ENCODE results near the gene TMEM94. TPM values are rescaled to one million over a fixed set of nuclear protein-coding genes. Genes with fewer than 3 reads are reported as not detected.

TMEM94 gene
- total RNA-seq, 1 experiment from 2014 or later = 37.3 TPM

- DNase-seq (ENCODE audit: low read depth, low spot score) = no peak
- in situ Hi-C loops (cut with HindIII; ENCODE audit: low pct_unique_long_range_greater_than_20kb, low sequenced_read_pairs) = no loop called here
Observed at GRCh38 chr17:75530837-75531720, 74.6 kb downstream of the TMEM94 start.

- DNase-seq (ENCODE audit: low read depth, low spot score) = no peak
- in situ Hi-C loops (cut with HindIII; ENCODE audit: low pct_unique_long_range_greater_than_20kb, low sequenced_read_pairs) = no loop called here
Observed at GRCh38 chr17:75531721-75532072, 75.3 kb downstream of the TMEM94 start.

GRCh38 chr17:75535119-75535537, 78.7 kb downstream of the TMEM94 start:
- in situ Hi-C loops (cut with HindIII; ENCODE audit: low pct_unique_long_range_greater_than_20kb, low sequenced_read_pairs) = no loop called here
- no peak for DNase-seq (ENCODE audit: low read depth, low spot score)

GRCh38 chr17:75535871-75536270, 79.4 kb downstream of the TMEM94 start:
- no peak for DNase-seq (ENCODE audit: low read depth, low spot score)
- in situ Hi-C loops (cut with HindIII; ENCODE audit: low pct_unique_long_range_greater_than_20kb, low sequenced_read_pairs) = no loop called here

- DNase-seq (ENCODE audit: low read depth, low spot score) = no peak
- in situ Hi-C loops (cut with HindIII; ENCODE audit: low pct_unique_long_range_greater_than_20kb, low sequenced_read_pairs) = no loop called here
Observed at GRCh38 chr17:75536366-75536765, 79.9 kb downstream of the TMEM94 start.

- in situ Hi-C loops (cut with HindIII; ENCODE audit: low pct_unique_long_range_greater_than_20kb, low sequenced_read_pairs) = no loop called here
Observed at GRCh38 chr17:75539967-75540729, 83.7 kb downstream of the TMEM94 start.

GRCh38 chr17:75540923-75541503, 84.6 kb downstream of the TMEM94 start:
- in situ Hi-C loops (cut with HindIII; ENCODE audit: low pct_unique_long_range_greater_than_20kb, low sequenced_read_pairs) = no loop called here
- no peak for DNase-seq (ENCODE audit: low read depth, low spot score)

More at GRCh38 chr17:75539967-75540729, 83.7 kb downstream of the TMEM94 start:
- DNase-seq (ENCODE audit: low read depth, low spot score) = no peak

- no peak for DNase-seq (ENCODE audit: low read depth, low spot score)
- in situ Hi-C loops (cut with HindIII; ENCODE audit: low pct_unique_long_range_greater_than_20kb, low sequenced_read_pairs) = no loop called here
Observed at GRCh38 chr17:75542229-75542628, 85.8 kb downstream of the TMEM94 start.

- in situ Hi-C loops (cut with HindIII; ENCODE audit: low pct_unique_long_range_greater_than_20kb, low sequenced_read_pairs) = no loop called here
- no peak for DNase-seq (ENCODE audit: low read depth, low spot score)
Observed at GRCh38 chr17:75542728-75543336, 86.4 kb downstream of the TMEM94 start.

- in situ Hi-C loops (cut with HindIII; ENCODE audit: low pct_unique_long_range_greater_than_20kb, low sequenced_read_pairs) = no loop called here
Observed at GRCh38 chr17:75544250-75544649, 87.8 kb downstream of the TMEM94 start.

GRCh38 chr17:75546181-75546580, 89.7 kb downstream of the TMEM94 start:
- no peak for DNase-seq (ENCODE audit: low read depth, low spot score)

More at GRCh38 chr17:75544250-75544649, 87.8 kb downstream of the TMEM94 start:
- DNase-seq (ENCODE audit: low read depth, low spot score) = no peak

GRCh38 chr17:75547091-75547490, 90.7 kb downstream of the TMEM94 start:
- in situ Hi-C loops (cut with HindIII; ENCODE audit: low pct_unique_long_range_greater_than_20kb, low sequenced_read_pairs) = no loop called here
- DNase-seq (ENCODE audit: low read depth, low spot score) = no peak

More at GRCh38 chr17:75546181-75546580, 89.7 kb downstream of the TMEM94 start:
- in situ Hi-C loops (cut with HindIII; ENCODE audit: low pct_unique_long_range_greater_than_20kb, low sequenced_read_pairs) = no loop called here

- DNase-seq (ENCODE audit: low read depth, low spot score) = no peak
- in situ Hi-C loops (cut with HindIII; ENCODE audit: low pct_unique_long_range_greater_than_20kb, low sequenced_read_pairs) = no loop called here
Observed at GRCh38 chr17:75548813-75549212, 92.4 kb downstream of the TMEM94 start.

Small RNAs within 50 kb of the gene (small RNA-seq; reads per million reads assigned to genes)
- 0 reads per million in 2 experiments for gene RF00019
- gene RNU6-938P = 0 reads per million in 2 experiments

Other genes with a start within 250 kb of the TMEM94 start
- 15.7 and 17.4 TPM in 2 replicates for gene GGA3, start 195.0 kb upstream of the TMEM94 start, total RNA-seq (2014; rRNA removed; shearing (Covaris generic))
- 184 and 188 TPM in 2 replicates for gene MRPS7, start 194.8 kb upstream of the TMEM94 start, total RNA-seq (2014; rRNA removed; shearing (Covaris generic))
- 20.8 and 22.9 TPM in 2 replicates for gene MIF4GD, start 185.4 kb upstream of the TMEM94 start, total RNA-seq (2014; rRNA removed; shearing (Covaris generic))
- 18.1 and 21.0 TPM in 2 replicates for gene SLC25A19, start 167.2 kb upstream of the TMEM94 start, total RNA-seq (2014; rRNA removed; shearing (Covaris generic))
- gene GRB2, start 51.0 kb upstream of the TMEM94 start, total RNA-seq (2014; rRNA removed; shearing (Covaris generic)) = 146 and 154 TPM in 2 replicates
- gene CASKIN2, start 58.9 kb downstream of the TMEM94 start, total RNA-seq (2014; rRNA removed; shearing (Covaris generic)) = 3.5 and 5.8 TPM in 2 replicates
- gene TSEN54, start 59.9 kb downstream of the TMEM94 start, total RNA-seq (2014; rRNA removed; shearing (Covaris generic)) = 25.8 and 26.2 TPM in 2 replicates
- gene LLGL2, start 69.1 kb downstream of the TMEM94 start, total RNA-seq (2014; rRNA removed; shearing (Covaris generic)) = 6.6 and 9.8 TPM in 2 replicates
- gene MYO15B, start 131.2 kb downstream of the TMEM94 start, total RNA-seq (2014; rRNA removed; shearing (Covaris generic)) = 1.6 and 2.6 TPM in 2 replicates
- gene SMIM5, start 176.8 kb downstream of the TMEM94 start, total RNA-seq (2014; rRNA removed; shearing (Covaris generic)) = not detected in 2 replicates
- 27.7 and 32.9 TPM in 2 replicates for gene RECQL5, start 210.5 kb downstream of the TMEM94 start, total RNA-seq (2014; rRNA removed; shearing (Covaris generic))
- 70.4 and 85.1 TPM in 2 replicates for gene SAP30BP, start 210.7 kb downstream of the TMEM94 start, total RNA-seq (2014; rRNA removed; shearing (Covaris generic))